D721Med (cell line): ENCODE data around the gene SPO11.

Experiments used
- DNase-seq: peaks from one replicate; pipeline ENCODE4 v3.0.0; 2011; ENCODE audit warnings: low spot score; ENCODE audit not compliant: insufficient read length
- FAIRE-seq: peaks from 2 replicates; lab custom pipeline; 2011; peaks lifted over from hg19 to GRCh38; lab: Jason Lieb, UNC
- CTCF ChIP-seq: IDR thresholded peaks from 2 replicates; pipeline ENCODE4 v1.5.1; 2012; ENCODE audit warnings: mild to moderate bottlenecking, control low read depth; ENCODE audit not compliant: insufficient read depth; ENCODE audit errors: missing control alignments

Gene SPO11

DNA sequence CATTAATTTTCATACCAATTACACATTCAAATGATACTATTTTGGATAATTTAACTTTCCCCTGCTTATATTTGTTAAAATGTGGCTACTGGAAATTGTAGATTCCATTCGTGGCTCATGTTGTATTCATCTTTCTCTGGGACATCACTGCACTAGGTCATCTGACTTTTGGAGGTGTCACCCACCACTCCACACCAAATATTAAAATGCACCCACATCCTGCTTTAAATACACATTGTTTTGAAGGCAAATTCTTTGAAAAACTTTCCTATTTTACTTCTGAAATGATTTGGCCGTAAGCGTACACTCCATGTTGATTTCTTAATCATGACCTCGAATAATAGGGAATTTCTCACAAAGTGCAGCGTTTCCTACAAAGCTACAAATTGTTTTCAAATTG lies 52.9 kb downstream of the SPO11 start:
- no peak for DNase-seq
- no peak for TF ChIP-seq CTCF
- FAIRE-seq, result no peak

- no peak for DNase-seq
- no peak for TF ChIP-seq CTCF
- FAIRE-seq, result no peak
These were observed 54.1 kb downstream of the SPO11 start for GRCh38 chr20:57383447-57384347.

- FAIRE-seq (no peak), DNase-seq (no peak)
- no peak for TF ChIP-seq CTCF
These were observed 54.9 kb downstream of the SPO11 start for GRCh38 chr20:57384486-57384885.

GRCh38 chr20:57384953-57385761 lies 55.6 kb downstream of the SPO11 start:
- DNase-seq (no peak), FAIRE-seq (no peak)
- TF ChIP-seq CTCF, result no peak

DNA sequence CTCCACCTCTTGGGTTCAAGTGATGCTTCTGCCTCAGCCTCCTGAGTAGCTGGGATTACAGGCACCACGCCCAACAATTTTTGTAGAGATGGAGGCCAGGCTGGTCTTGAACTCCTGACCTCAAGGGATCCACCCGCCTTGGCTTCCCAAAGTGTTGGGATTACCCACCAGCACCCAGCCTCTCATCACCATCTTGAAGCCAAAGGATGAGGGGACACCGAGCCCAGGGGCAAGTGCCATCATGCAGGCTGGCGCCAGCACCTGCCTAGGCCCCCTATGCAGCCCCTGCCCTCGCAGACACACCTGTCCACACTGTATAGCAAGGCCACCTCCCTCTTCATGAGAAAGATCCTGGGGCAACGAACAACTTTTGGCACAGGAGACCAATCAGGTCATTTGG lies 56.3 kb downstream of the SPO11 start:
- TF ChIP-seq CTCF, result no peak
- DNase-seq (no peak), FAIRE-seq (no peak)

DNA sequence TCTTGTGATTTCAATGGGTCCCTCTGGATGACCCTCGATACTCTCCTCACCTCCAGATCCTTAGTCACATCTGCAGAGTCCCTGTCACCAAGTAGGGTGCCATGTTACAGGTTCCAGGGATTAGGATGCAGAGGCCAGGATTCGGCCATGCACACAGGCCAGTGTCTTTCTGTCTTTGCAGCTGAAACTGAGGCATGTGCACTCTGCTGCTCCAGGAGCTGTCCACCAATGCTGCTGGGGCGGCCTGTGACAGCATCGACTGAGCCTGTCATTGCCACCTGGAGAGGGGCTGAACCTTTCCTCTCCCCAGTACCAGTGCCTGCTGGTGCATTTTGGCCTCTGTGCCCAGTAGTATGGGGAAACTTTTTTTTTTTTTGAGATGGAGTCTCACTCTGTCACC lies 57.2 kb downstream of the SPO11 start:
- no peak for DNase-seq
- no peak for TF ChIP-seq CTCF
- no peak for FAIRE-seq
